Fibroblast of skin of left biceps (primary cell): ENCODE data around the gene PSMG4.

ENCODE experiments used
- DNase-seq, 2 experiments: peaks; one replicate each; pipeline ENCODE4 v3.0.0-alpha.2; 2013; ENCODE audit warnings: low read depth in 2 of 2

PSMG4 gene

DNA sequence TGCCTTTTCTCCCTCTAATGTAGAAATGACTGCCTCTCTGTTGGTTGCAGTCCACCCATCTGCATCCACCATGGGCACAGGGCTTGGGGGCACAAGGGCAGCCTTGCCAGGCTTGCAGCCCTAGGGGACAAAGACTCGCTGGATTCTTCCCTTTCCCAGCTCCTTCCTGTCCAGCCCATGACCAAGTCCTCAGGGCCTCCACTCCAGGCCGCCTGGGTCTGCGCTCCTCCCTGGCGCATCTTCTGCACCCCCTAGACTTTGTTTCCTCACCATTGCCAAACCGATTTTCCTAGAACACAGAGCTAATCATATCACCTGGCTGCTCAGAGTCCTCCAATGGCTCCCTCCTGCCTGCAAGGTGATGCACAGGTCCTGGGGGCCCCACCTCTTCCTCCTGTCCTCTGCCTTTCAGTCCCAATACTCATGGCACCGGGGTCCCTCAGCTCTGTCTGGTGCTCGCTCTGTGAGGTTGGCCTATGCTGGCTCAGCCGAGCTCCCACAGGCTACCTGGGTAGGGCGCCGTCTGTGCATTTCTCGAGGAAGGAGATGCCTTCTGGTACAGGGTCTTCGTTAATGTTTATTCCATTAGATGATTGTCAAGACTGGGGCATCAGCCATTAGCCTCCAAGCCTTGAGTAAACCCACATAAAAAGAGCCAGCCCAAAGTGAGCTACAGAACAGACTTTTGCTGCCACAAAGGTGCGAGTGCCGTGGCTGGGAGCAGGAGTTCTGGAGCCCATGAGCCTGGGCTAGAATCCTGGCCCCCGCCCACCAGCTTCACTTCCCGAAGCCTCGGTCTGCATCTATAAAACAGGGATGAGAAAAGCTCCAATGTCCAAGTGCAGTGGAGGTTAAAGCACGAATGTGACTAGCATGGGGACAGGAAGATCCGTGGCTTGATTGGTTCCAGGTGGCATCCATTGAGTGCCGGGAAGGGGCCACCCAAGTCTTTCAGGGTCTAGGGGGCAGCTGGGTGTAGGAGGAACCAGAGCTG lies 17.7 kb downstream of the PSMG4 start:
- no peak for DNase-seq

DNA sequence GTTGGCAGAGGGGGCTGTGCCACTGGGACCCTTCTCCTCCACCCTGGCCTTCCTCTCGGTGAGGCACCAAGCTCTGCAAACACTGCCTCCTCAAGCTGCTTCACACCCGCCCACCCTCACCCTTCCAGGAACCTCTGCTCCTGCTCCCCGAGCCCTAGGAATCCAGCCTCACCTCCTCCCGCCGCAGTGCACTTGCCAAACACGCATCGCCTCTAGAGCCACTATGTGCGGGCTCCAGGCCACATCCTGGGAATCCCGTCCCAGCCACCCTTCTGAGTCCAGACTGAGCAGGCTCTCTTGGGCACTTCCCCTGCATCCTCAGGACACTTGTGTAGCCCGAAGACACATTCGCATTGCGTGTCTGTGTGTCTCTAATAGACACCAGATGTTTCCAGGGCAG lies 18.5 kb downstream of the PSMG4 start:
- DNase-seq: no peak

DNA sequence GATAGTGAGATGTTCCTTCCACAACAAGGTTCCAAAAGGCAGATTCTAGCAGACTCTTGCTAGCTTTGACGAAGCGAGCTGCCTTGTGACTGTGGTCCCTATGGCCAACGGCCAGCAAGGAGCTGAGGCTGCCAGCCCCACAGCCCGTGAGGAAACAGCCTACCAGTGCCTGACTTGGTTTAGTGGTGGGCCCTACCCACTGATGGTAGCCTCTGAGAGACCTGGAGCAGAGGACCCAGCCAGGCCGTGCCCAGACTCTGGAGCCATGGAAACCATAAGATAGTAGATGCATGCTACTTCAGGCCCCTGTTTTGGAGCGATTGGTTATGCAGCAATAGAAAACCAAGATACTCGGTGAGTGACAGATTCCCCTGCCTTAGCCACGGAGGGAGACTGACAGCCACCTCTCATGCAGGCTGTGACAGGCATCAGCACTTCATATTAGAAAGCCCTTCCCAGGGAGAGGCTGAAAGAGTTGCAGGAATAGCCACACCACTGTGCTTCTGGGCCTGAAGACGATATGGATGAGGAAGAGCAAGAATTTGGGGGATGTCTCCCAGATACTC lies 19.2 kb downstream of the PSMG4 start:
- no peak for DNase-seq

DNA sequence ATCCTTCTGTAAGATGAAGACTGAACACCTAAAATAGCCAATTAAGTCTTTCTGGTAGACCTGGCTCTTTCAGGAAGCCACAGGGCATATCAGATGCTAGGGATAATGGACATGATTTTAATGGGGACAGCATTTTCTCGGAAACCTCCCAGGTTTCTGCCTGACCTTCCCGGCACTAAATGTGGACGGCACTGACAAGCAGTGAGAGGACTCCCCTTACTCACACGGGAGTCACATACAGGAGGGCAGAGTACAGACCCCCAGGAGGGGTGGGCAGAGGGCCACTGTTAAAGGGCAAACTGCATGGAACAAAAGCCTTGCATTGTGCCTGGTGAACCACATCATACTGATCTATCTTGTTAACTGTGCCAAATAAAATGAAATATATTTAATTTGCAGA lies 19.9 kb downstream of the PSMG4 start:
- no peak for DNase-seq

DNA sequence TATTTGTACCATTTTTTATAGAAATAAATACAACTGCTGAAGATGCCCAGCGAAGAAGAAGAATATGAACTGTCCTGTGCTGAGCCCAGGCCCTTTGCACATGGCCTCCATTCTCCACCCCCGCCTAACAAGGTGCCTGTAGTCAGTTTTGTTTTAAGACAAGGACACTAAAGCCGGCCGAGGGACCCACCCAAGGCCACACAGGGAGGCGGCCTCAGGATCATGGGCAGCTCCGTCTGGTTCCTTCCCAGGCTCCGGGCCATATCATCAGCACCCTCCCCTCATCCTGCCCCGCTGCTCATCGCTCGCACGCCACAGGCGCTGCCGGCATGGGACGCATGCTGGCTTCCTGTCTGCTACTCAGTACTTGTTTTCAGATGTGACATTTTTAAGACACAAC lies 21.3 kb downstream of the PSMG4 start:
- no peak for DNase-seq

DNA sequence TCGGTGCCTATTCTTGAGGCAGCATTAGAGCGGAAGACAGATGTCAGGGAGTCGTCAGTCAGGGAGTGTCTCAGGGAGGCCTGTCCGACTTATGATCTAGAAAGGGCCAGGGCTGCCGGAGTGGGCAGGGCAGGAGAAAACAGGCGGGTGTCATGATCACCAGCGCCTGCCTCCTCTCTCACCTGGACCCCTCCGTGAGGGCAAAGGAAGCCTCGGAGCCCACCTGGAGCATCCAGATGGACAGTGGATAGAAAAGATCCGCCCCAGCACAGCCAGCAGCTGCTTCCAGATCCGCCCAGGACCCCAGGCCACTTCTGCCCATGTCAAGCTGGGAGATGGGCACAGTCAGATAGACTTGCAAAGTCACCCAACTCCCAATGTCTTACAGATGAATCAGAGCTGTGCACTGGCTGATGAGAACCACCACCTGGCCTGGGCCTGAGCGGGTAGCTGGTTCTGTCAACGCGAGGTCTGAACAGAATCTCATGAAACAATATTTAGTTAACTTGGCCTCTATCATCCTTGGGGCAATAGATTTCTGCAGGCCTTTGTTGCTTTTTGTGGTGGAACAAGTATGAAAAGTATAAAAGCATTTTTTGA lies 22.2 kb downstream of the PSMG4 start:
- no peak for DNase-seq

DNA sequence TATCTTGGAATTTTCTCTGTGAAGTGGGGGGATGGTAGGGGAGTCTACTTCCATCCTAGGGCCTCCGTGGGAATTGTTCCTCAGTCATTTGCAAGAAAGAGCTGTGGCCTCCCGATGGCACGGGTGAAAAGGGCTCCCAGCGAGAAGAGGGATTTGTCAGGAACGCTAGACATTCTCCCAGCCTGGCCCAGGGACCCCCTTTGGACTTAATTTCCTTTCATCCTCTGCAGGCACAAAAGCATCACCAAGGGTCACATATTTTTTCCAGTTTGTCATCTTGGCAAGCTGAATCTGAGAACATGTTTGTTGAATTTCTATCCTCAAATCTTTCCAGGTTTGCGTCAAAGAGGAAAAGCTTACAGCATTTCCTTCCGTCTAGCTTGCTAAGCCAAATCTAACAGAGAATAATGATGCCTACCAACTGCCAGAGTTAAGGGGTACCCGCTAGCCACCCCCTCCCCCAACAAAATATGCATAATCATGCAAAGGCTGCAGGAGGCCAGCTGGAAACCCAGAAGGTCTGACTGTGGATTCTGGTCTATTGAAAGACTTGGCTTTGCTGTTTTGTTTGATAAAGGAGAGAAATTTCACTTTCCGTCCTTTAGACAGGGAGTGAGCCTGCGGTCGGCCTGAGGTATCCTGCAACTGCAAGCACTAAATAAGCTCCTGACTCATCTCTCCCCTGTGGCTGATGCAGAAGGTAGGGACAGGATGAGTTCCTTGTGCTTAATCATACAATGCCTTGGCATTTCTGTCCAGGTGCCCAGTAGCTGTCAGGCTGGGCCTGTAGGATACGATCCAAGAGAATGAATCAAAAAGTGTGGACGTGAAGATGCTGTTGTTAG lies 23.1 kb downstream of the PSMG4 start:
- peak; percentile 75 to 81 for DNase-seq

DNA sequence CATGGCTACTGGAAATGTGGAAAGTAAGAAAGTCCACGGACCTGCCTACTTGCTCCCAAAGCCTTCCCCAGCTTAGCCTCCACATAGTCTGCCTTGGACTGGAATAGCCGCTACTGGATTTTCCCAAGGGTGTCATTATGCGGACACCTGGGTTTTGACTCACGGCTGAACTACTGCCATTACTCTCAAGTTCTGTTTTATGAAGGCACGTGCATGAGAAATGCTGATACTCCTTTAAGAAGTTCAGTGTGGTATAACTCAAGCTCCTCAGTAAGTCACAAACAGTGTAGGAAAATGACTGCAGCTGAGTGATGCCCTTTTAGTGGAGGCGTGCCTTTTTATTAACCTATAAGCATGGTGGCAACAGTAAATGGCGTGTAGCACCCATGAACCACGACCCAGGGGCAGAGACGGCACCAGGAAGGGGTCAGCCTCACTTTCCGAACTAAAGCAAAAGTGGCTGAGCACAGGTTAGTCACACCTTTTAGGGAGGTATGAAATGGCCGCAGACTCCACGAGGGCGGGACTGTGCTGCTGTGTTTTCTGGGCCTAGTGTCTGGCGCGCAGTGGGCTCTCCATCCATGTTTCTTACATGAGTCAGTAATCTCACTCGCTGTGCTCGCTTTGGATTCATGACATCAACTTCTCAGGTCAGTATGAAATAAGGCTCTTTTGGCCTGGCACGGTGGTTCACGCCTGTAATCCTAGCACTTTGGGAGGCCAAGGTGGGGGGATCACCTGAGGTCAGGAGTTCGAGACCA lies 23.9 kb downstream of the PSMG4 start:
- no peak for DNase-seq

DNA sequence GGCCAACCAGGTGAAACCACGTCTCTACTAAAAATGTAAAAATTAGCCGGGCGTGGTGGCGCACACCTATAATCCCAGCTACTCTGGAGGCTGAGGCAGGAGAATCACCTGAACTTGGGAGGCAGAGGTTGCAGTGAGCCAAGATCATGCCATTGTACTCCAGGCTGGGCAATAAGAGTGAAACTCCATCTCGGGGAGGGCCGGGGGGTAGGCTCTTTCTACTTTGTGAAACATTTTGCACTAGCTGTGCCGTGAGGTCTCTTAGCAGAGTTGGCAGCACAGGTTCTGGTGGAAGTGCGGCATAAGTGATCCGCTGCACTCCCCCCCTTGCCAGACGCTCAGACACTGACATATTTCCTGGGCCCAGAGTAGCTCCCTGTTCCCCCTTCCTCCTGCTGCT lies 24.5 kb downstream of the PSMG4 start:
- no peak for DNase-seq

DNA sequence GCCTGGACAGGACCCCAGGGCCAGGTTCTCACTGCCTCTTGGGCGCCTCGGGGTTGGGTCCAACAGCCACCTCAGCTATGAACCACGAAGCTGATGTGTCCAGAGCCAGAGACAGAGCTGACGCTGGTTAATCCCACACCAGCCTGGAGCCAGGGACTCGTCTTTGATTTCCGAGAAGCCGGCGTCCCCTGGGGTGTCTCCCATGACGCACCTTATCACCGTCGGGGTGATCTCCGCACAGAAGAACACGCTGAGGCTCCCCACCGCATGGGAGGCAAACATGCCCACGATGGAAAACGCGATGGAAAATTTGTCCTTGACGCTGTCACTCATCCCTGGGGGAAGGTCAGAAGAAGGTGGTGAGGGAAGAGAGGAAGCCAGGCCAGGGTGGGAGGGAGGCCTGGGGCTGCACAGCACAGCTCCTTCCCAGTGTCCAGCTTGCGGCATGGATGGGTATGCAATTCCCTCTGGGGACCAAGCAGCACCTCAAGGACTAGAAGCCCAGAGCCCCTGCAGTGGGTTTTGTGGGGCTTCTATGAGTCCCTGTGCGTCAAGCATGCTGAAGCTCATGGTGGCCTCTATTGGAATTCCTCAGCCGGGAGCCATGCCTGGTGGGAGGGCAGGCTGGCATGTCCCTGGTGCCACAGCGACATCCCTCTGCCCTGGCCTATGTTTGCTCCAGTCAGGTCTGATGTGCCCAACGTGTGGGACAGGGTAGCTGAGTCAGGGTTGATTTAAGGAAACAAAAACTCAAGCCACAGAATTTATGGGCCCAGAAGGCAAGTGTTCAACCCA lies 25.1 kb downstream of the PSMG4 start:
- no peak for DNase-seq

DNA sequence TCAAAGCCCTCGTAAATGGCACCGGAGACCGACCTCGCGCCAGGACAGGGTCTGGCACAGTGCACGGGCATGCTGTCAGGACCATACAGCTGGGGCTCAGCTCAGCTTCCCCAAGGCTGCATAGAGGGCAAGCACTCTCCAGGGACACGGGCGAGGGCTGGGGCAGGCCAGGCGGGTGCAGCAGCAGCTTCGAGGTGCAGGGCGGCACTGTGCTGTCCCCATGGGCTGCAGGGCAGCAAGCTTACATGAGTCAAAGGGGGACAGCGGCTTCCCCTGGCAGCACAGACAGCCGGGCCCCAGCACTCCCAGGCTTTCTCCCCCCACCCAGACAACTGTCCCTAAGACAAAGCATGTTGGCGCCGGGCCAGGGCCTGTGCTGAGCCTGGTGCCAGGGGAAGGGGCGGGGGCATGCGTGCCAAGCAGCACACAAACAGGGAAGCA lies 25.7 kb downstream of the PSMG4 start:
- no peak for DNase-seq

DNA sequence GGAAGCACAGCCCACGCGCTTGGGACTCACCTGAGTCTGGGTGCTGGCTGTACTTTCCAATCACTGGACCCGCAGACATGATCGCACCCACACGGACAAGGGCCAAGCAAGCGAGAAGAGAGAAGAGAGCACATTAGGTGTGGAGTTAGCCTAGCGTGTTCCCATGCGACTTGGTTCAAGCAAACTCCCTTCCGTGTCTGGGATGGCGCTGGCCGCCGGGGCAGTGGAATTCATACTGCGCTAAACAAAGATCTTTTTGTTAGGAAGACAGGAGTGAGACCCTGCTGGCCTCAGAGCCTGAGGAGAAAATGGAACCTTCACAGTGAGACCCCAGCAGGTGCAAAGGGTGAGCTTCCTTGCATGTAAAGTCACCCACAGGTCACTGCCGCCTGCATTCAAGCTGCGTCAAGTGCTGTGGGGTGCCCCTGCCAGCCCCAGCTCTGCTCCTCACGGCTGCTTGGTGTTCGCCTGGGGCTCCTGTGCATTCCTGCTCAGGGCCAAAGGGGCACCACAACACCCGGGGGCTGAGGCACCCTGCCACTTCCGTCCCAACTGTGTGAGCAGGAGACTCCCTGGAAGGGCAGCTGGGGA lies 26.4 kb downstream of the PSMG4 start:
- no peak for DNase-seq

DNA sequence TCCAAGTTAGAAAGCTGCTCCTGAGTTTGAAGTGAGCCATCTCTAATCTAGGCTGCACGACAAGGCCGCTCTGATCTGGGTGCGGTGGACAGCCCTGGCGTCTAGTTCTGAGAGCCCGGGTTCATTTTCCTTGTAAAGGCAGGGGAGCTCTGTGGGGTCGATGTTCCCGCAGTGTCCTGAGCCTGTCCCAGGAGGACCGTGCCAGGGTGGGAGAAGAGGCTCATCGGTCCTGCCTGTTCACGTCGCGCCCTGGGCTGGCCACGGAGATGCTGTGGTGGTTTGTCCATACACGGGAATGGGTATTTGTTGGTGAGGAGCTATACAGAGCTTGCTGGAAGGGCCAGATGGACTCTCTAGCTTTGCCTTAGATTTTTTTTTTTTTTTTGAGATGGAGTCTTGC lies 27.0 kb downstream of the PSMG4 start:
- no peak for DNase-seq

DNA sequence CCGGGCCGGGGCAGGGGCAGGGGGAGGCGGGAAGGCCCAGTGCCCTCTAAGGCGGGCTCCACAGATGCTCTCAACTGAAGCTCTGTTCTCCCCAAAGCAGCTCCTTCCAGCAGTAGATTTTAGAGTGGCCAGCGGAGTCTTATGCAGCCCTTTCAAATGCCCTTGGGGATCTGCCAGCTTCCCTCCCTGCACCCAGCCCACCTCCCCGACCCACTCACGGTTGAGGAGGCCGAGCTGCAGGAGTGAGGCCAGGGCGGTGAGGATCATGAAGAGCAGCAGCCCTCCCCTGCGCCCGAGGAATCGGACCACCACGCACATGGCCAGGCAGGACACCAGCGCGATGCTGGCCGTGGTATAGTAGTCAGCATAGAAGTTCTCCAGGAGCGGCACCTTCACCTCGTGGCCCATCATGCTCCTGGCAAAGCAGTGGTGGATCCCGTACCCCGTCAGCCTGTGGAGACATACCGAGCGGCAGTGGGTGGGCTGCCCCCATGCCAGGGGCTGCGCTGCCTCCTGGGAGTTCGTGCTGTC lies 28.0 kb downstream of the PSMG4 start:
- DNase-seq: no peak

DNA sequence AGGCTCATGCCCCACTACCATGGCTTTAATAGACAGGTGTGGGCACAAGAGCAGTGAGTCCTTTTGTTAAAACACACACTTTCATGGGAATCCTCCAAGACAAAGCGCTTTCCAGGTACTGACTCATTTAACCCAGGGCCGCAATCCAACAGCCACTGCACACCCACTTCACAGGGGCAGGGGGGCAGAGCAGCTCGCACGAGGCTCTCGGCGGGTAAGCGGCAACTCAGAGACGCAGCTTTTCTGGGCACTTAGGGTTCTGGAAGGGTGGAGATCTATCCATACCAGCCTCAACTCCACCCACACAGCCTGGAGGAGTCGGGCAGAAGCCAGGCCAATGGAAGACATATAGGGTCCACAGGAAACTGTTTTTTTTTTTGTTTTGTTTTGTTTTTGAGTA lies 28.6 kb downstream of the PSMG4 start:
- DNase-seq: no peak

DNA sequence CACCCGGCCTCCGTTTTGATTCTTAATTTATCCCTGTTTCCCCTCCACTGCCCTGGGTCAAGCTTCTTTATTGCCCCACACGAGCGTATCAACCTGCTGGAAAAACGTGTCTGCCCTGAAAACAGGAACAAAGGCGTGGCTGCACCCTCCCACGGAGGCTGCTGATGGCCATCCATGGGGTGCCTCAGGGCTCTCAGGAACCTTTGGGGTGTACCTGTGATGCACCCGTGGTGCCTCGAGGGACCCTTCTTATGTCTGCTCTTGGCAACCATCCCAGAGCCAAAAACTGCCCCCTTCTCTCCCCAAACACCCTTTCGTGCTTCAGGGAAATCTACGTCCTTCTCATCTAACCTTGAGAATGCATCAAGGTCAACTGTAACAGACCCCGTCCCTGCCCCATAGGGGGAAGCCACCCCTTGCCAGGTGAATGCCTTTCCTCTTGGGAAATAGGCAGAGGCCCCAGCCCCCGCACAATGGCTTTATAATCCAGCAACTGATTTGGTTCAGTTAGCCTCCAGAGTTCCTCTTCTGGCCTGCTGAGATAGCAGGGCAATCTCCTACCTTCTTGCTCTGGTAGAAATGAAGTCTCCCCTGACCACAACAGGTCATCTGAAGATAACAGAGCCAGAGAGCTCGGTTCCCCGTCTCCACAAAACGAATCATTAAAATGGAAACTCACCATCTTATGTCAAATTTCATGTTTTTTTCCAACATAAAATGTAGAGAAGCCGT lies 29.4 kb downstream of the PSMG4 start:
- DNase-seq: no peak

DNA sequence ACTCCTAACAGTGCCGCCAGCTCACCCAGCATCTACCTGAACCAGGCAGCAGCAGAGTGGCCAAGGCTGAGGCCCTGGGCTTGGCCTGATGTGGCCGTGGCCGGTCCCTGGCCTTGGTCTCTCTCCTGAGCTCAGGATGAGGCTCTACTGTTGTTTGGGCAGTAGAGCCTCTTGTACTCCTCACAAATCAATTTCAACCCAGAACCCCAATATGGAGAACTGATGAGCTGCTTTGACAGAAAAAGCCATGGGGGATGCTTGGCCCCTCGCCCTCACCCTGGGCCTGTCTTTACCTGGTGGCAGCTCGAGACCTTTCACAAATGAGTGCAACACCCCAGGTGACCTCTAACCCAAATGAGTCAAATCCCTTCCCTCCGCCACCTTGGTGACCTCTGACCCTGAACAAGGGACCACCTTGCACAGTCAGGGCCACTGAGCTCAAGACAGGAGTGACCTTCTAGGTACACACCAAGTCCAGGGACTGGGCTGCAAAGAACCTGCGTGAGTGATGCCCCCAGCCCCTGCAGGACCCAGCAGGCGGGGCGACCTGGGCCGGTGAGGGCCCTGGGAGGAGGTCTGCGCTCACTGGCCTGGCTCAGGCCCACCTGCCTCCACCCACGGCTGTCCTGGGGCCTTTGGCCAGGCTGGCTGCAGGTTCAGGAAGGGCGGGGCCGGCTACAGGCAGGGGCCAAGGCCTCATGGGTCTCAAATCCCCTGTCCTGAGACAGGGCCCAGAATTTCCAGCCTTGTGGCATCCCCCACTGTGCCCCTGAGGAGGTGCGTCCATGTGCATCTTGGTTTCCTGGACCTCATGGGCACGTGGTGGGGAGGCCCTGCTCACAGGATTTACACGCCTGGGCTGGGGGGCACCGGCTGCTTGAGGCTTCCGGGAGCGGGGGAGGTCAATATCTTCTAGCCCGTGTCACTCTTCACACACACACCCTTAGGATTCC lies 30.2 kb downstream of the PSMG4 start:
- DNase-seq: no peak

DNA sequence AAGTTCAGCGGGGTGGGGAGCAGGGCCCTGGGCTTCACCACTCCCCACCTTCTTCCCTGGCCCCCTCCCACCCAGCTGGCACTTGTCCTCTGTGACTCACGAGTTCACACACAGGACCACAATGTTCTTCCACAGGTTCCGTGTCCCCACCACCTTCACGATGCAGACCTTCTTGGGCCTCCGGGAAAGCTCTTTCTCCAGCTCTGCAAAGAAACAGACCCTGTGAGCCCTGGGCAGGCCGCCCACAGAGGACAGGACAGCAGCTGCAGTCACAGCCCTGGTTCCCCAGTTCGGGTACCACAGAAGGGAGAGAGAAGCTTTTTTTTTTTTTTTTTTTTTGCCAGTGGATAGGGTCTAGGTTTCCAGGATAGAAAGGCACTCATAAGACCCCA lies 30.9 kb downstream of the PSMG4 start:
- DNase-seq: no peak
